ENCODE data around the gene ADAT3.

GRCh38 chr19:1856345-1856697, 48.9 kb upstream of the ADAT3 start:
- TF ChIP-seq EZH2 (IDR thresholded peaks at IDR 0.05) = no peak
- TF ChIP-seq, protein P1, sequence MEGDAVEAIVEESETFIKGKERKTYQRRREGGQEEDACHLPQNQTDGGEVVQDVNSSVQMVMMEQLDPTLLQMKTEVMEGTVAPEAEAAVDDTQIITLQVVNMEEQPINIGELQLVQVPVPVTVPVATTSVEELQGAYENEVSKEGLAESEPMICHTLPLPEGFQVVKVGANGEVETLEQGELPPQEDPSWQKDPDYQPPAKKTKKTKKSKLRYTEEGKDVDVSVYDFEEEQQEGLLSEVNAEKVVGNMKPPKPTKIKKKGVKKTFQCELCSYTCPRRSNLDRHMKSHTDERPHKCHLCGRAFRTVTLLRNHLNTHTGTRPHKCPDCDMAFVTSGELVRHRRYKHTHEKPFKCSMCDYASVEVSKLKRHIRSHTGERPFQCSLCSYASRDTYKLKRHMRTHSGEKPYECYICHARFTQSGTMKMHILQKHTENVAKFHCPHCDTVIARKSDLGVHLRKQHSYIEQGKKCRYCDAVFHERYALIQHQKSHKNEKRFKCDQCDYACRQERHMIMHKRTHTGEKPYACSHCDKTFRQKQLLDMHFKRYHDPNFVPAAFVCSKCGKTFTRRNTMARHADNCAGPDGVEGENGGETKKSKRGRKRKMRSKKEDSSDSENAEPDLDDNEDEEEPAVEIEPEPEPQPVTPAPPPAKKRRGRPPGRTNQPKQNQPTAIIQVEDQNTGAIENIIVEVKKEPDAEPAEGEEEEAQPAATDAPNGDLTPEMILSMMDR (IDR thresholded peaks at IDR 0.05) = no peak
- no peak for TF ChIP-seq EZH2phosphoT487 (IDR thresholded peaks at IDR 0.05)
